Activated CD4-positive, alpha-beta T cell treated with anti-CD3 and anti-CD28 coated beads for 24 hours (primary cell): ENCODE data around the gene CCL8.
"Not testable (repeated sequence)": the region's sequence is repeated elsewhere in the genome, so short reads cannot be mapped to it uniquely, and the experiment has no call there.

Experiments
- DNase-seq, 2 donors: peaks; one replicate each; pipeline ENCODE4 v3.0.0-alpha.2; 2020; ENCODE audit warnings: low read depth in 2 of 2

The CCL8 gene

GRCh38 chr17:34314279-34314678 lies 5.0 kb upstream of the CCL8 start:
- no peak for DNase-seq

- DNase-seq = no peak
Observed at GRCh38 chr17:34318474-34318873, 761 bp upstream of the CCL8 start.

DNA sequence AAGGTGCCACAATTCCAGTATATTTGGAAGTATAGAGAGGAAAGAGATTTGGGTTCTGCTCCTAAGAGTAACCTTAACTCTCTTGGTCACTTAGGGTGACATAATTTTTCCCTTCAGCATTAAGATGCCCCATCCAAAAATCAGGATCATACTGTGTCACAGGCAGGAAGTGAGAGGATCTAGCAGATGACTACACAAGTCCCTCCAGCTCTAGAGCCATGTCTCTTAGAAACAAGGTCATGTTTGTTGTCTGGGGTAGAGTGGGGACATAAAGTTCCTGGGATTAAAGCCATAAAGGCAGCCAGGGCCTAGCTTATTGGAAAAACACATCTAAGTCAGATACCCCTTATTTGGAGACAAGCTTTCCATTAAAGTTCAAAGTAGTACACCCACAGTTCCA lies 2.7 kb downstream of the CCL8 start:
- DNase-seq = no peak

- DNase-seq = not testable (repeated sequence)
Observed at GRCh38 chr17:34327580-34327979, 8.3 kb downstream of the CCL8 start.

- no peak for DNase-seq
Observed at GRCh38 chr17:34337701-34338100, 18.5 kb downstream of the CCL8 start.

GRCh38 chr17:34339138-34339770 lies 20.0 kb downstream of the CCL8 start:
- no peak for DNase-seq

DNA sequence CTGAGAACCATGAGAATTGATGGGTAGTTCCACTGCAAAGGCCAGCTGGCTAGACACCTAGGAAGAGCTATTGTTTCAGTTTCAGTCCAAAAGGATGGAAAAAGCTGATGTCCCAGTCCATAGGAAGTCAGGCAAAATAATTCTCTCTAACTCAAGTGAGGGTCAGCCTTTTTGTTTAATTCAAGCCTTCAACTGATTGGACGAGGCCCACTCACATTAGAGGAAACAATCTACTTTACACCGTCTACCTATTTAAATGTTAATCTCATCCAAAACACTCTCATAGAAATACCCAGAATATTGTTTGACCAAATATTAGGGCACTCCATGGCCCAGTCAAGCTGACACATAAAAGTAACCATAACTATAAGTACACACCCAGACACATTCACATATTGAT lies 22.7 kb downstream of the CCL8 start:
- DNase-seq = no peak

GRCh38 chr17:34347063-34347462 lies 27.8 kb downstream of the CCL8 start:
- no peak for DNase-seq

GRCh38 chr17:34349751-34350150 lies 30.5 kb downstream of the CCL8 start:
- no peak for DNase-seq

- DNase-seq = no peak
Observed at GRCh38 chr17:34351096-34351495, 31.9 kb downstream of the CCL8 start.

- DNase-seq = no peak
Observed at GRCh38 chr17:34352191-34352590, 33.0 kb downstream of the CCL8 start.

- no peak for DNase-seq
Observed at GRCh38 chr17:34354637-34355036, 35.4 kb downstream of the CCL8 start.

DNA sequence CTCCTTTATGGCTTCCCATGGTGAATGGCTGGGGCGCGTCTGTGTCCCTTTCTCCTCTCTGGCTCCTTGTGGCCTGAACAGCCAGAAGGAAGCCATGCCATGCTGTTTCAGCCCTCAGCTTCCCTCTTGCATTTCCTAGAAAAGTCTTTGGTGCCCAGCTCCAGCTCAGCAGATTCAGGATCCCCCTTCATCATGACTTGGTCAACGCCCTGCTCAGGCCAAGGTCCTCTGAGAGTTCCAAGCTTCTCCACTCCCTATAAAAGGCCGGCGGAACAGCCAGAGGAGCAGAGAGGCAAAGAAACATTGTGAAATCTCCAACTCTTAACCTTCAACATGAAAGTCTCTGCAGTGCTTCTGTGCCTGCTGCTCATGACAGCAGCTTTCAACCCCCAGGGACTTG lies 37.0 kb downstream of the CCL8 start, which contains the start of gene CCL13:
Gene CCL13 (plus strand): TSS at position 287 of the 400 bp plus-strand sequence. CDS start 47 bp downstream, at position 334.
- DNase-seq = no peak

GRCh38 chr17:34357398-34357797 lies 38.2 kb downstream of the CCL8 start:
- no peak for DNase-seq

DNA sequence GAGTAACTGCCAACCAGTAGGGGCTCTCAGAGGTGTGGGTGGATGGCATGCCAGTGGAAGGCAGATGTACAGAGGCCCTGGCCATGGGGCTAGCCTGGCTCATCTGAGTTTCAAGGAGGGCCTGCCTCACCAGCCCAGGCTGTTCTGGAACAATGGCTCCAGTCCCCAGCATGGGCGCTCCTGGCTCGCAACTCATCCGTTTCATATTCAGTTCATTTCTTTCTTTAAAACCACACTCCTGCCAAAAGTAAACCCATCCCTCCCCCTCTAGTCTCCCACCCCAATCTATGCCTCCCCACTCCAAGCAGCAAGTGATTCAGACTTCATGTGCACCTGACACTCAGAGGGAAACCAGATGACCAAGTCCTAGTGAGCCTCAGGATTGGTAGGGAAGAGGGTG lies 39.4 kb downstream of the CCL8 start:
- no peak for DNase-seq

DNA sequence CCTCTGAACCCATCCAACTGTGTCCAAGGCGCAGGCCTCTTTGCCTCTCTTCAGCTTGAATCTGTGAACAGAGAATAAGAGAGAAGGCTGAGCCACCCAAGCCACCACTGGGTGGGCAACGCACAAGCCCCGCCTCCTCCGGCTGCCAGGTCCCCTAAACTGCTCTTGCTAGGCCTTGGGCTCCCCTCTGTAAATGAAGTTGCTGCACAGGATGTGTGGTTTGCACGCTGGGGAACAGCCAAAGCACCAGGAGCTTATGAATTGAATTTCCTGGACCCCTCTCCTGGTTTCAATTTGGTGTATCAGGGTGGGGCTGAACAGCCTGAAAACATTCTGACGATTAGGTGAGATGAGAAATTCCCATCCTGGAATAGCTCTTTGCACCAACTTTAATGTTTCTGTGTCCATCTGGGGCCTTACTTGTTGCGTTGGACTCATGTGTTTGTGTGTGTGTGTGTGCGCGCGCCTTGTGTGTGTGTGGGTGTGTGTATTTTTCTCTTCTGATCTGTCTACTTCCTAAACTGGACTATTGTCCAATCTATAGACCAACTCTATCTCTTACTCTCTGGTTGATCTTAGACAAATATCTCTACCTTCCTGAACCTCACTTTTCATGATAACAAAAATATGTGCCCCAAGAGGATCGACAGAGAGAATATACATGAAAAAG lies 41.5 kb downstream of the CCL8 start:
- no peak for DNase-seq

GRCh38 chr17:34361478-34362061 lies 42.3 kb downstream of the CCL8 start:
- DNase-seq = peak; percentile 44 to 78

DNA sequence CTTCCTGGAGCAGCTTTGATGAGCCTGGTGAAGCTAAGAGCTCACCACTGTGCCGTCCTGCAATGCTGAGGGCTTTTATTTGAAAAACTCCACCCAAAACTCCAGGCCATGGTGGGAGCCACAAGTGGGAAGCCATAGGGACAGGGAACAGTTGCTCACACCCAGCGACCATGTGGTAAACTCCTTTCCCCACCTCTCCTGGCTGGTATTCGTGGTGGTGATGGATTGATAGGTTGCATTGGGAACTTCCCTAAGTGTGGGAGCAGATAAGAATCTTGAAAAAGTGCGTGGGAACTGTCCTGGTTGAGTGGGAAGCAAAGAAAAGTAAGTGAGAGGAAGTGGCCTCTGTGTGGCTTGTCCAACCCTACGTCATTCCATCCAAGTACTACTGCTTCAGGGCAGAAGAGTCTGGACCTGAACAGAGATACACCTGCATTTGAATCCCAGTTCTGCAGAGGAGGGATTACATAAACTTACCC lies 44.0 kb downstream of the CCL8 start, which contains the start of gene CCL1:
Gene CCL1 (minus strand): TSS at position 51 of the 479 bp plus-strand sequence. CDS start 72 bp downstream, outside the sequence.
- no peak for DNase-seq

GRCh38 chr17:34364751-34365150 lies 45.5 kb downstream of the CCL8 start:
- no peak for DNase-seq

GRCh38 chr17:34365340-34365739 lies 46.1 kb downstream of the CCL8 start:
- no peak for DNase-seq

- no peak for DNase-seq
Observed at GRCh38 chr17:34366010-34366409, 46.8 kb downstream of the CCL8 start.

DNA sequence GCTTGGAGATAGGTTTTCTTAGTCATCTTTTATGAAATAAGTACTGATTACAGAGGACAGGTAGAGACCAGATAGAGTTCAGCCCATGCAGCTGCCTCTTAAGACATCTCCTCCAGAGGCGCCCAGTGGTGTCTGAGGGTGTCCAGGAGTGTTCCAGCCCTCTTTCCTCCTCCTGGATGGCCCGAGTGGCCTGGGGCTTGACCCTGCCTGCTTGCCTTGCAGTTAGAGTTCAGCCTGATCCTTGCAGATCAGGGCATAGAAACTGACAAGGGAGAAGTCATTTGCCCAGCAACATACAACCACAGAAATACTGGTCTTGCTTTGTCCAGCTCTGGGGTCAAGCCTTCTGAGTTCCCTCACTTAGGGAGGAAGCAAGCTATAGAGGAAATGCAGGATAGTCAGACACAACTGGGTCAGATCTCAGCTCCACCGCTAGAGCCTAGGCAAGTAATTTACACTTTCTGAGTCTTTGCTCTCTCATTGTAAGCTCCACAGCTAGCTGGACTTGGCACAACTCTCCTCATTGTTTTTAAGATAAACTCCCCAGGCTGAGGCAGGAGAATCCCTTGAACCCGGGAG lies 47.4 kb downstream of the CCL8 start:
- DNase-seq = no peak
